22Rv1 (cell line): ENCODE measurements around the gene GTPBP8.

Experiments used
- H3K27ac ChIP-seq: fragments of 450-650 bp; 2 replicates; pipeline ENCODE4 v1.5.1; 2017
- CTCF ChIP-seq: fragments of 450-650 bp; IDR thresholded peaks from 2 replicates; pipeline ENCODE4 v1.5.1; 2017; ENCODE audit warnings: mild to moderate bottlenecking
- ZFX ChIP-seq: fragments of 450-650 bp; IDR thresholded peaks from 2 replicates; pipeline ENCODE4 v1.6.1; 2017; ENCODE audit warnings: antibody characterized with exemption, borderline replicate concordance

GTPBP8 gene

DNA sequence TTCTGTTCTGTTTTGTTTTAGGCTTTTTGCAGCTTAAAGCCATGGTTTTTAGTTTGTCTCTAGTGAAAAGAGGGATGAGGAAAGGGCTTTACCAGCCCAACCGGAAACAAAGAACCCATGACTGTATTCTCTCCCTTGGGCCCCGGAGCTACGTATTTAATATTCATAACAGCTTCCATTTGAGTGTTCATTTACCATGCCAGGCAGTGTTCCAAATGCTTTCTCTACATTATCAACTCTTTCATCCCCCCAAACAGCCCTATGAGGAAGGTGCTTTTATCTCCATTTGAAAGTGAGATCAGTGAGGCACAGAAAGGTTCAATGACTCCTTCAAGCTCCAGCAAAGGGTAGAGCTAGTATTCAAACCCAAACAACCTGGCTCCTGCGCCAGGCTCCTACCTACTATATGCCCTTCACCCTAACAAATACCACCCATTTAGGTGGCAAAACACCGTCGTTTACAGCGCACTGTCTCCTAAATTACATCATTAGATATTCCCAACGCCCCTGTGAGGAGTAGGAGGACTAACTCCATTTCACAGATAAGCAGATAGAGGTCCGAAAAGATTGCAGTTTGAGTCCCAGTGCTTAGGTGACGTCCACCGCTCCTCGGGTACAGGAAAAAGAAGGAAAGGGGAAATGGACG, 27.9 kb downstream of the GTPBP8 start:
- TF ChIP-seq CTCF (no peak), ZFX (no peak)
- H3K27ac ChIP-seq = peak overlapping the region; percentile 71

GRCh38 chr3:113019182-113020137, 28.7 kb downstream of the GTPBP8 start:
- no peak for TF ChIP-seq ZFX
- no peak for TF ChIP-seq CTCF
- peak overlapping the region; percentile 71 for H3K27ac ChIP-seq

DNA sequence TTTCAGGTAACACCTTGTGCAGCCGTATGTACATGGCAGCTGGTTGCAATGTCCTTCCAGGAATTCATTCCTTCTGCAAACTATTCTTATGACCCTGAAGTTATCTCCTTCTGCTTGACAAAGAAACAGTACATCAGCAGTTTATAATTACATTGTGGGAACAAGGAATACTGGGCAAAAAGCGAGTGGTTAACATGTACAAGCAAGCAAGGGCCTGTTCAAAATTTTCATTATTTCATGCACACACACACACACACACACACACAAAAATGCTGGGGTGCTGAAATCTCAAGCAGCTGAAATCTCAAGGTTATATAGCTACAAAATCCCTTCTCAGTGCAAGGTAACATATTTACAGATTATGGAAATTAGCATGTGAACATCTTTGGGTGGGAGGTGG, 30.7 kb downstream of the GTPBP8 start:
- no peak overlapping the region for H3K27ac ChIP-seq
- TF ChIP-seq CTCF (no peak), ZFX (no peak)

- no peak overlapping the region for H3K27ac ChIP-seq
- TF ChIP-seq ZFX (no peak), CTCF (no peak)
Observed at GRCh38 chr3:113034011-113034410, 43.2 kb downstream of the GTPBP8 start.

DNA sequence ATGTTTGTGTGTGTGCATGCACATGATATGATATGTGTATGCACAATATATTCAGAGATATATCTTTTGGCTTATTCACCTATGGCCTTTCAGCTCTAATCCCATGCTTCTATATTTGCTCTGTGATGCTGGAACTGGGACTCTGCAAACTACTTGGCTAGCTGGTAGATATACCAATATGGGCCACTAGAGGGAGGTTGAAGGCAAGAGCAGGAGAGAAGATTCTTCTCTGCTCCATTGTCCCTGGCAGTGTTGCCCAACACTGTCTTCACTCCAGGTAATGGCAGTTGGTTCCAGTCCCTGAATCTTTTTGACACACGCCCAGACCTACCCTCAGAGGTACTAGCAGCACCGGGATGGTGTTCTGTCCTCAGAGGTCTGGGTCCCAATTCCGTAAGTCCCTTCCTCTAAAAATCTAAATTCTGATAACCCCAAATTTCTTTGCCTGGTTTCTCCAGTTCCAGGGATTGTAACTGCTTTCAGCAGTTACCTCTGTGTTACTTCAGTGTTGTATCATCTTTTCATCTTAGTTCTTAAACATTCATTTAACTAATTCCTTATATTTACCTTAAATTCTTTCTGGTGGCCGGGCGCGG, 44.7 kb downstream of the GTPBP8 start:
- TF ChIP-seq ZFX (no peak), CTCF (peak; percentile 87)
- no peak overlapping the region for H3K27ac ChIP-seq

- TF ChIP-seq ZFX (no peak), CTCF (no peak)
- no peak overlapping the region for H3K27ac ChIP-seq
Observed at GRCh38 chr3:113038328-113038727, 47.5 kb downstream of the GTPBP8 start.

- TF ChIP-seq CTCF (no peak), ZFX (no peak)
Observed at GRCh38 chr3:113039546-113039945, 48.8 kb downstream of the GTPBP8 start.

More at GRCh38 chr3:113039546-113039945, 48.8 kb downstream of the GTPBP8 start:
- H3K27ac ChIP-seq = no peak overlapping the region
